HG02870 (cell line): ENCODE results near the gene FAM111B.
"Not testable (repeated sequence)": the region's sequence is repeated elsewhere in the genome, so short reads cannot be mapped to it uniquely, and the experiment has no call there.

ENCODE experiments used
- ATAC-seq: cut with Tn5 transposase; IDR thresholded peaks from one replicate; pipeline ENCODE4 v1.9.1; 2021; ENCODE audit warnings: mild to moderate bottlenecking, moderate library complexity; ENCODE audit not compliant: unreplicated experiment

The FAM111B gene

GRCh38 chr11:59106363-59107336 is at the start of gene FAM111B:
Gene FAM111B, plus strand, starts transcription at chr11:59107237. Its CDS starts 2,389 bp downstream, at chr11:59109626.
- peak; percentile 62 for ATAC-seq

DNA sequence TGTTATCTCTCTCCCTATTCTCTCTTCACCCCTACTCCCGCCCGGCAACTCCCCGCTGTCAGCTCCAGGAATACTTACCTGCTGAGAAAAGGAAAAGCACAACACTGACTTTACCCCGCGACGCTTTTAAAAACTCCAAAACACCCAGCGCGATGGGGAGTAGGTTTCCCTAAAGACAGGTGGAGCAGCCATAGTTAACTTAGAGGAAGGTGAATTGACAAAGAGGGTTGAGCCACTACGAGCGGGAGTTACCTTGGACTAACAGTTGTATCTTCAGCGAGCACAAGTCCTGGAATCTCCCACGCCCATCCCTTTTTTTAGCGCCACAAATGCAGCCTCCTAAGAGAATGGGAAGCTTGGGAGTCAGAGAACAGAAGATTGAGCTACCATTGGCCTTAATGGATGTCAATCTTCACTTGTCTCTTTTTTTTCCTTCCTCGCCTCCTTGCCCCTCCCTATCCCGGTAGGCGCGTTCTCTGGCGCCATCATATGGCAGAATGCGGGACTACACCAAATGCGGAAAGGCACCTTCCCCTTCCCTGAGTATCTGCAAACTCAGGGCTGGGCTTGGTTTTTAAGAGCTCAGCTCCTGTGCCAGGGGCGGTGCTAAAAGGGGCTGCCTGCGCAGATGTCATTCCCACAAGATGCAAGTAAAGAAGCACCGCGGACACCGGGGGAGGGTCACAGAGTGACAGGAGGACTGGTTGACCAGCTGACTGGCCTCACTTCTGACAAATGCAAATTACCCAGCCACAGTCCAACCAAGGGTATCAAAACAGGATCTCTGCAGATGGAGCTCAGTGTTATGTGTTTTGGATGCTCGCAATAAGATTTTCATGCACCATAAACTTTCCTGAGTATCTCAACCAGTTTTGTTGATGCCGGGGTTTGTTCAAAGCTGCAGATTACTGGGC is 48.7 kb upstream of the FAM111B start:
- peak; percentile 88 for ATAC-seq

DNA sequence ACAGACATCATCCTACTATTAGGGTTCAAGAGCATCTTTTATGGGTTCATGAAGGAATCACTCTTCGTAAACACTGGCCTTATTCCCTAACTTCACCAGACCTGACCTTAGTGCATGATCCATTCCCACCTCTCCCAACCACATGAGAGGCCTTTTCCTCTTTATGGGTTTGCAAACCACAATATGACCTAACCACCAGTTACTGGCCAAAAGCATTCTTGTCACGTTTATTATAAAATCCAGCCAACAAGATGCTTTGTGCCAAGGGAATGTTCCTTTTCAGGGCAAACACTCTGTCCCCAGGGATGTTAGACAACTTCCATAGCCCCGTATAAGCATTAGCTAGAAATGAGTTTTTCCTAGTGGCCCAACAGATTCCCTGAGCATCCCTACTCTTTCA is 46.9 kb upstream of the FAM111B start:
- ATAC-seq = not testable (repeated sequence)

DNA sequence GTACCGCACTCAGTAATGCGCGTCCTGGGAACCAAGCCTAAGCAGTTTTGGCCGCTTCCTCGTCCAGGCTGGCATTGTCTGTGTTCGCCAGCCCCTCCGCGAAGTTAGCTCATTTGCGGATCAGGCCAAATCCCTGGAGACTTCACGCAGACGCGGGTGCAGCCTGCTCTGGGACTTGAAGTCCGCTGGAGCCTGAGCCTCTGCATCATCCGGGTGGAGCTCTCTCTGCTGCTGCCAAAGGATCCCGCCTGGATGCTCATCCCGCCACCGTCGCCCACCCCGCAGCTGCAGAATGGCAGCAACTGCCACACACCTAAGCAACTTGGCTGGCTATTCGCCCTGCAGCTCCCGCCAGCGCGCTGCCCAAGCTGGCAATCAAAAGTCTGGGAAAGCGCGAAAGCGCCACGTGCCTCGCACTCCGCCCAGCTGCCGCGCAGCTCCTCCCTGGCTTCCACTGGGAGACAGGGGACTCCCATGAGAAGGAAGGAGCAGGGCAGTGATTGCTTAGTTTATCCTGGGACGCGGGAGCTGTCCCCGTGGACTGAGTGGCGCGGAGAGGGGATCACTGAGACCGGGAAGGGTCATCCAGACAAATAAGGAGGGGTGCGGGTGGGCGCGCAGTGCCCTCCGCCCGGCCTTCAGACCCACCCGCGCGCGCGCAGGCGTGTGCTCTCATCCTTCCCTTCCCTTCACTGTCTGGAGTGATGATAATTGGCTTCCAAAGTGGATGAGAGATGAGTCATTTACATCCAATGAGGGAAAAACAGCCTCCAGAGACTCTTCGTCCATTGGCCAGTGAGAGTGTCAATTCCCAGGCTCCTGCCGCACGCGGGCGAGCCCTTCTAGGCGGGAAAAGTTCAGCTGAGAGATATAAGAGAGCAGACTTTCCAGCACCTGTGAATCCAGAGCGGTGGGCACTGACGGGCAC is 44.2 kb upstream of the FAM111B start:
- no peak for ATAC-seq

GRCh38 chr11:59063996-59064727 is 42.9 kb upstream of the FAM111B start:
- ATAC-seq = peak; percentile 69

- no peak for ATAC-seq
Observed at GRCh38 chr11:59069087-59069486, 38.0 kb upstream of the FAM111B start.

GRCh38 chr11:59076876-59077571 is 30.0 kb upstream of the FAM111B start:
- ATAC-seq = peak; percentile 78

GRCh38 chr11:59078435-59078834 is 28.6 kb upstream of the FAM111B start:
- peak; percentile 41 for ATAC-seq

DNA sequence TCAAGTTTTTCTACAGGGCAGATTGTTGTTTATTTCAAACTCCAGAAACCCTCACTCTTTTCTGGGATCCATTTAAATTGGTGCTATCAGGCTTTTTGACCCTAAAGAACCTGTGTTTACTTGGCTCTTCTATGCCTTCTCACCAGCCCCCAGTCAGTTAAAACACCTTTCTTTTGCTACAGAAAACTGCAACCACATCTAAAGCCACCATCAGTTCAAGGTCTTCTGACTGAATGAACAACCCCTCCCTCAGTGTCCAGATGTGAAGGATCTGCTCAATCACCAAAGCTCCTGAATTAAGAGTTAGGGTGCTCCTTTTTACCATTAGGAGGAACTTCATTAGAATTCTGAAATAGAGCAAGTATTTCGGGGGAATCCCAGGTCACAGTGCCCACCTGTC is 28.0 kb upstream of the FAM111B start:
- ATAC-seq = no peak

GRCh38 chr11:59080421-59080820 is 26.6 kb upstream of the FAM111B start:
- ATAC-seq = not testable (repeated sequence)

GRCh38 chr11:59081430-59082020 is 25.5 kb upstream of the FAM111B start:
- not testable (repeated sequence) for ATAC-seq

GRCh38 chr11:59086007-59086406 is 21.0 kb upstream of the FAM111B start, which contains the start of gene GLYATL1B:
Gene GLYATL1B, plus strand, starts transcription at chr11:59086307. Its CDS starts 0 bp downstream, at chr11:59086307.
- not testable (repeated sequence) for ATAC-seq

DNA sequence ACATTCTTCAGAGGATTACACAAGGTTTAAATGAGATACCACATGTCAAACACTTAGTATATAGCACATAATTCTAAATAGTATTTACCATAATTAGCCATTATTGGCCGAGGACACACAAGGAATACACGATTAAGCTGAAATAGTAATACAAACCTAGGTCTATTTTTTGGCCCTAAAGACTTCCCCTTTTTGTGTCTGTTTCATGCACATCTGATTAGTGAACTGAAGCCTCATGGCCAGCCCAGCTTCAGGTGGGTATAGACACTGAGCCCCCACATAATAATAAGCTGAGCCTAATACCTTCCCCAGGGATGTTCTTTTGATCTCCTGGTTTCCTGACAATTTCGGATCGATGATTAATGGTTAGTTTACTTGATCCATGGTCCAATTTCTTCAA is 18.9 kb upstream of the FAM111B start:
- no peak for ATAC-seq

GRCh38 chr11:59093576-59093975 is 13.5 kb upstream of the FAM111B start:
- ATAC-seq = not testable (repeated sequence)

DNA sequence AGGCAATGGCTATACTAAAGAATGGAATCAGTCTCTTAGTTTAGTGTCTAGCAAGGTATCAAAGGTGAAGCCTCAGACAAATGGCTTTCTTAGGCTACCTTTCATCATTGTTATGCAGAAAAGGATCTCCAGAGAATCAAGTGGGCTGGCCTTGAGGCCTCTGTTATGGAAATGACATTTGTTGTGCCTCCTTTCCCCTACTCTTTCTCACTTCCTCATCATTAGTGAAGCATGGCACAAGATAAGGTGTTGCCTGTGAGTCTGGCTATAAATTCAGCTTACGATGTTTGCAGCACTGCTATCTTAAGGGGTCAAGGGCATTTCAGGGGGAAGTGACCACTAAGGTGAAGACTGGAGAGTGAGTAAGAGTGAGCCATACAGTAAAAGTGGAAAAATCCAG is 11.8 kb upstream of the FAM111B start:
- ATAC-seq = peak; percentile 66

DNA sequence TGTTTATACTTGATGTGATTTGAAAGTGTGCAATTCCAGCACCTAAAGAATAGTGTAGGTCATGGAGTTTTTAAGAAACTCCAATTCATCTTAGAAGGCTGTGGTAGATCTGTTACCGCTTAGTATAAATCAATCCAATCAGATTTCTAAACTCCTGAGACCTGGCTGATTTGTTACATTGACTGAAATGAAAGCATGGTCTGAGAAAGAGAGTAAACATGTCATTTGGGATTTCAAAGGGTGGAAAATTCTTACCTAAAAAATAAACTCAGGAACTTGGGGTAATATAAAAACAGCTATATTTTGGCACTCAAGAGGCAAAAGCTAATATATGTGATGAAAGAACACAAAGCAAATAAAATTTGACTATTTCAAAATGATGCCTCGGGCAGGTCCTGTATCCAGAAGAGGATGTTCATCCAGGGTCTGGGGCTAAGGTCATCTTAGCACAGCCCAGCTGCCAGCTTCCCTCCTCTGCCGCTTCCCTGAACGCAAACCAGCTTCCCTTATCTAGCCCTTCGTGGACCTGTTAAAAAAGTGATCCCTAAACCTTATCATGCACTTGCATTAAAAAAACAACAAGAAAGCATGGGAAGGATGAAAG is 11.0 kb upstream of the FAM111B start:
- not testable (repeated sequence) for ATAC-seq

- peak; percentile 31 for ATAC-seq
Observed at GRCh38 chr11:59097113-59097708, 9.8 kb upstream of the FAM111B start.

DNA sequence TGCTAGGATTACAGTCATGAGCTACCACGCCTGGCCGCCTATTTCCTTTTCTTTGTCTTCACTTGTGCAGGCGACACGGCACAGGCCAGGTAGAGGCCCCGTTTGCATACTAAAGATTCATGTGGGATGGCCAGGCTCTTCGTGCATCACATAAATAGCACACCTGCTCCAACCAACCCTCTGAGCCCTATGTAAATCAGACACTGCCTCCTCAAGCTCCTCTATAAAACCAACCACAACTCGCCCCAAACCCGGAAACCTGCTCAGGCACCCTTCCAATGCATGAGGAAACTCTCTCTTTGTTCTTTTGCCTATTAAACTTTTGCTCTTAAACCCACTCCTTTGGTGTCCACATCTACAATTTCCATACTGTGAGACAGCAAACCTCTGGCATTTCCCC is 9.1 kb upstream of the FAM111B start:
- peak; percentile 32 for ATAC-seq
